ENCODE data around the gene ARFRP1.
A peak's percentile ranks its signal among the peaks of the same experiment; 100 is the strongest.

Gene ARFRP1

DNA sequence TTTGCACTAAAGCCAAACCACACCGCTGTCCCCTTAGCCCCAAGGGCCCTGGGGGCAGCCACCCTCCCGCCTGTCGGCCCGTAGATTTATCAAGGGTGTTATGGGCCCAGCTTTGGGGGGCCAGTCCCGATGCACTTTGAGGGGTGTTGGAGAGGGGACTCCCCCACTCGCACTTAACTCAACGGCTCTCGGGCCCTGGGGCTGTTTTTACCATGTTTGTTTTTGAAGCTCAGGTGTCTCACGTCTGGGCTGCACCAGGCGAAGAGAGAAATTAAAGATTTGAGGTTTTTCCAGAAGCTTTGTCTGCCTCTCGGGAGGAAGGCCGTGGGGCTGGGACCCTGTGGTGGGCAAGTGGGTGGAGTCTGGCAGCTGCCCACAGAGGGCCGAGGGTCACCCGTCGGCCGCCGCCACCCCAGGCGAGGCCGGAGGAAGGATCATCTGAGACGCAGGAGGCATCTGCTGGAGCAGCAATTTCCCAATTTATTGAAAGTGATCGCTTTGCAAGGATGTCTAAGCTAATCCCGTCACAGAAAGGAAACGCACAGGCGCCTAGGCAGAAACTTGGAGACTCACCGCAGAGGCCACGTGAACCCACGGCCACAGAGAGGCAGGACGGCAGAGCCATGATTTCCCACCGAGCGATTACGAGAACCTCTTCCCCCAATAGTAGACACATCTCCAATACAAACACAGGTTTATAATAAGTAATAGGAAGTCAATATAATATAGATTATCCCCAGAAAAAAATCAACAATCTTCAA lies 35.6 kb upstream of the ARFRP1 start:
- no peak for DNase-seq

DNA sequence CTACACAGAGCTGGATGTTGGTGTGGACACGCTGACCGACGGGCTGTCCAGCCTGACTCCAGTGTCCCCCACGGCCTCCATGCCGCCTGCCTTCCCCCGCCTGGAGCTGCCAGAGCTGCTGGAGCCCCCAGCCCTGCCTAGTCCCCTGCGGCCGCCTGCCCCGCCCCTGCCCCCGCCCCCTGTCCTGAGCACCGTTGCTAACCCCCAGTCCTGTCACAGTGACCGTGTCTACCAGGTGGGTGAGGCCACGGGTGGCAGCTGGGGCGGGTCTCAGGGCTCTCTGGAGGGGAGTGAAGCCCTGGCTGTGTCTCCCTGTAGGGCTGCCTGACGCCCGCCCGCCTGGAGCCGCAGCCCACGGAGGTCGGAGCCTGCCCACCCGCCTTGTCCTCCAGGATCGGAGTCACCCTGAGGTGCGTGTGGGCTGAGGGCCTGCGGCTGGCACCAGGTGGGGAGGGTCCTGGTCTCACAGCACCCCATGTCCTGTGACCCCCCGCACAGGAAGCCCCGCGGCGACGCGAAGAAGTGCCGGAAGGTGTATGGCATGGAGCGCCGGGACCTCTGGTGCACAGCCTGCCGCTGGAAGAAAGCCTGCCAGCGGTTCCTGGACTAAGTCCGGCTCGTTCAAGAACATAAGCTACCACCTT lies 34.7 kb upstream of the ARFRP1 start:
- DNase-seq: no peak

DNA sequence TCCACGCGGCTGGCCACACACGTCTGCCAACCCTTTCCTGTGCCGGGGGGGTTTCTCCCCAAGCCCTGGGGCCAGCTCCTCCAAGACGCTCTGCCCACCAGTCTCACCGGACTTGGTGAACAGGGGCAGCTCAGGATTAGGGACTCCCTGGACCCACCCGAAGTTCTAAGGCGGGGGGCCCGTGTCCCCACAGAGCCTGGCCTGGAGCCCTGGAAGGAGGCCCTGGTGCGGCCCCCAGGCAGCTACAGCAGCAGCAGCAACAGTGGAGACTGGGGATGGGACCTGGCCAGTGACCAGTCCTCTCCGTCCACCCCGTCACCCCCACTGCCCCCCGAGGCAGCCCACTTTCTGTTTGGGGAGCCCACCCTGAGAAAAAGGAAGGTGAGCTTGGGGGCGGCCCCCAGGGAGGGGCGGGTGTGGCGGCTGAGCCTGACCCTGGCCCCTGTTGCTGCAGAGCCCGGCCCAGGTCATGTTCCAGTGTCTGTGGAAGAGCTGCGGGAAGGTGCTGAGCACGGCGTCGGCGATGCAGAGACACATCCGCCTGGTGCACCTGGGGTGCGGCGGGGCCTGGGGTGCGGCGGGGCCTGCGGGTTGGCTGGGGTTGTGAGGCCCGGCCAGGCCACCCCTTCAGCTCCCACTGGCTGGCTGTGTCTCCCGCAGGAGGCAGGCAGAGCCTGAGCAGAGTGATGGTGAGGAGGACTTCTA lies 34.1 kb upstream of the ARFRP1 start:
- DNase-seq: no peak

DNA sequence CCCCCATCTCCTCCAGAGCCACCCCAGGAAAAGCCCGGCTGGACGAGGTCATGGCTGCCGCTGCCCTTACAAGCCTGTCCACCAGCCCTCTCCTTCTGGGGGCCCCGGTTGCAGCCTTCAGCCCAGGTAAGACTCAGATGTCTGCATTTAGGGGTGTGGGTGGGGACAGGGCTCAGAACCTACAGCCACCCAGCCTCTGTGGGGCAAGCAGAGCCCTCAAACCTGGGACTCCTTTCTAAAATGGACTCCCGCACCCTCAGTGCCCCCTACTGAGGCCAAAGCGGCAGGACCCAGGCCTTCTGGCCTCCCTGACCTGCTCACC lies 33.5 kb upstream of the ARFRP1 start:
- DNase-seq: no peak

DNA sequence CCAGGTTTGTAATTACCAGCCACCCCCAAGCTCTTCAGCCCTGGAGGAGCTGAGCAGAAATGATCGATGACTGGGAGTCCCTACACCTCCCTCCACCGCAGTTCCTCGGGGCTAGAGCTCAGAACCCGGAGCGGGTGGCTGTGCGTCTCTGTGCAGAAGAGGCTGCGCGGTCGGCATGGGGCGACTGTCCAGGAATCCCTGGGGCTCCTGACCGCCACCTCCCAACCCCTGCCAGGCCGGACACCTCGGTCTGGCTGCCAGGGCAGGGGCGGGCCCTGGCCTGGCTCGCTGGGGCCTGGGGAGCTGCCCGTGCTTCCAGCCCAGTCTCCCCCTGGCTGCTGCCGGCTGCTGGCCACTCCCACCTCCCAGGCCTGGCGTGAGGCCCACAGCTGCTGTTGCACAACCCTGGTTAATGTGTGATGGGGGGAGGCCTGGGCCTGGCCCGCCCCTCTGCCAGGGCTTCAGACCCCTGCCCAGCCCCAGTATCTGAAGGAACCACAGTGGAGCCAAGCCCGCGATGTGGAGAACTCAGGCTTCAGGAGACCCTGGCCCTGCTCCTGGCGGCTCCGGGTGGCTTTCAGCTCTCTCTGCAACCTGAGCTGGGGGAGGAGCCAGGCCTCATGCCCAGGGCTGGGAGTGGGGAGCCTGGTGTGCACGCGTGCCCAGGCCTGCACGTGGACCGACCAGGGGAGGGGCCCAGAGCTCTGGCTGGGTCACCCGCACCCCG lies 33.0 kb upstream of the ARFRP1 start:
- DNase-seq: peak; percentile 93

DNA sequence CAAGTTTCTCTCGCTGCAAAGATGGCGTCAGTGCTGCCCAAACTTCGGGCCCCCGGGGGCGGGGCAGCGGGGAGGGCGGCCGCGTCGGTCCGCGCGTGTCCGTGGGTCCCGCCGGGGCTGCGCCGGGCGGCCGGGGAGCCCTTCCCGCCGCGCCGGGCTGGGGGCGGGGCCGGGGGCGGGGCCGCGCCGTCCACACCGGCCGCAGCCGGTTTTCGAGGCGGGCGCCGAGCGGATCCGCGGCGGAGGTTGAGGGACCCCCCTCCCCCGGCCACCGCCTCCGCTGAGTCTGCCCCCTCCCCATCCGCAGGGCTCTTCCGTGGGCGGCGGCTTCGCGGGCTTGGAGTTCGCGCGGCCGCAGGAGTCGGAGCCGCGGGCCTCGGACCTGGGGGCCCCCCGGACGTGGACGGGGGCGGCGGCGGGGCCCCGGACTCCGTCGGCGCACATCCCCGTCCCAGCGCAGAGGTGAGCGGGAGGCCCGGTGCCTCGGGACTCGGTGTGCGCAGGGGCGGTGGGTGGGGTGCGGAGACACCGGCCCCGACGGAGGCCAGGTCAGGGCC lies 32.4 kb upstream of the ARFRP1 start:
- no peak for DNase-seq

DNA sequence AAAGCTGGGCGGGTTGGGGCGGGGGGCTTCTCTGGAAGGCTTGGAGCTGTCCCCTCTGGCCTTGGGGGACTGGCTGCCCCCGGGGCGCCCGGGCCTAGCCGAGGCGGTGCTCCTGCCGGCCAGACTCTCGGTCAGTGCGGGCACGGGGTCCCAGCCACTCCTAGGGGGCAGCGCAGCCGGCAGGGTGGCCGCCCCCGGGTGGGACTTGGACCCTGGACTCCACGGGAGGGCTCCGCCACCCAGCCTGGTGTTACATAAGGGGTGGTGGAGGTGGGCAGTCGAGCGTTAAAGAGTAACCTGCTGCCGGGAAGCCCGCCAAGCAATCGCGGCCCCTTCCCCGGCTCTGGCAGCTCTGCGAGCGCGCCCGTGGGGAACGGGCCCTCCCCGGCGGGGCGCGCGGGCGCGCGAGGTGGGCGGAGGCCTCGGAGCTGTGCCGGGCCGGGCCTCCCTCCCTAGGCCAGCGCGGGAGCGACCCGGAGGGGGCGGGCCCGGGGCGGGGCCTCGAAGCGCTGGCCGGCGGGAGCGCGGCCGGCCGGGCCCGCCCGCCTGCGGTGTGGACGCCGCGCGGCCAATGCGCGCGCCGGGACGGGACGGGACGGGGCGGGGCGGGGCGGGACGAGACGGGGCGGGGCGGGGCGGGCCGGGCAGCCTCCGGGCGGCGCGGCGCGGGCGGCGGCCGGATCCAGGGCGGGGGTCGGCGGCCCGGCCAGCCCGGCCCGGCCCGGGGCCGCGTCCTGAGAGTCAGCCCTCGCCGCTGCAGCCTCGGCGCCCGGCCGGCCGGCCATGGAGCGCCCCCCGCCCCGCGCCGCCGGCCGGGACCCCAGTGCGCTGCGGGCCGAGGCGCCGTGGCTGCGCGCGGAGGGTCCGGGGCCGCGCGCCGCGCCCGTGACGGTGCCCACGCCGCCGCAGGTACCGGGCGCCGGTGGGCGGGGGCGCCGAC lies 31.6 kb upstream of the ARFRP1 start, which contains the start of gene SLC2A4RG:
Gene SLC2A4RG (plus strand): TSS at position 647 of the 940 bp plus-strand sequence. CDS start 137 bp downstream, at position 784.
- DNase-seq: peak; percentile 38

DNA sequence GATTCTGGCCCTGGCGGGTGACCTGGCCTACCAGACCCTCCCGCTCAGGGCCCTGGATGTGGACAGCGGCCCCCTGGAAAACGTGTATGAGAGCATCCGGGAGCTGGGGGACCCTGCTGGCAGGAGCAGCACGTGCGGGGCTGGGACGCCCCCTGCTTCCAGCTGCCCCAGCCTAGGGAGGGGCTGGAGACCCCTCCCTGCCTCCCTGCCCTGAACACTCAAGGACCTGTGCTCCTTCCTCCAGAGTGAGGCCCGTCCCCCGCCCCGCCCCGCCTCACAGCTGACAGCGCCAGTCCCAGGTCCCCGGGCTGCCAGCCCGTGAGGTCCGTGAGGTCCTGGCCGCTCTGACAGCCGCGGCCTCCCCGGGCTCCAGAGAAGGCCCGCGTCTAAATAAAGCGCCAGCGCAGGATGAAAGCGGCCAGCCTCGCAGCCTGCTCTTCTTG lies 30.9 kb upstream of the ARFRP1 start:
- DNase-seq: no peak

DNA sequence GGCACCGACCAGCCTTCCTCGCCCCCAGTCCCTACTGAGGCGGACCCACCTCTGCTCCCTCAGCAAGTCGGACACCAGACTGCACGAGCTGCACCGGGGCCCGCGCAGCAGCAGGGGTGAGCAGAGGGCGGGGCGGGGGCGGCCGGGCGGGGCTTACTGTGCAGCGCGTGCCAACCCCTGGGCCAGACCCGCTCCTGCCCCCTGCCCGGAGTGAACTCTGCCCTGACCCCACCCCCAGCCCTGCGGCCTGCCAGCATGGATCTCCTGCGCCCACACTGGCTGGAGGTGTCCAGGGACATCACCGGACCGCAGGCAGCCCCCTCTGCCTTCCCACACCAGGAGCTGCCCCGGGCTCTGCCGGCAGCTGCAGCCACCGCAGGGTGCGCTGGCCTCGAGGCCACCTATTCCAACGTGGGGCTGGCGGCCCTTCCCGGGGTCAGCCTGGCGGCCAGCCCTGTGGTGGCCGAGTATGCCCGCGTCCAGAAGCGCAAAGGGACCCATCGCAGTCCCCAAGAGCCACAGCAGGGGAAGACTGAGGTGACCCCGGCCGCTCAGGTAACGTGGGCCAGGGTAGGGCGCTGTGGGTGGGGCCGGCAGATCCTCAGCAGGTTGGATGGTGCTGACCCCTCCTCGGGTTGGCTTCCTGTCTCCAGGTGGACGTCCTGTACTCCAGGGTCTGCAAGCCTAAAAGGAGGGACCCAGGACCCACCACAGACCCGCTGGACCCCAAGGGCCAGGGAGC lies 30.3 kb upstream of the ARFRP1 start:
- DNase-seq: no peak

DNA sequence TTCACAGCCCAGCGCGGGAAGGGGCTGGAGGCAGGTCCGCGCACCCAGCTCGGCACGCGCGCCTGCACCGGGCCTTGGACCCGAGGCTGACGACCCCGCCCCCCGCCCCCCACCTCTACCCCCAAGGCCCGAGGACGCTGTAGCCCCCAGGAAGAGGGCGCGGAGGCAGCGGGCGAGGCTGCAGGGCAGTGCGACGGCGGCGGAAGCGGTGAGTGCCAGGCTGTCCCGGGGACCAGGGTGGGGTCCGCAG lies 29.8 kb upstream of the ARFRP1 start:
- DNase-seq: no peak

DNA sequence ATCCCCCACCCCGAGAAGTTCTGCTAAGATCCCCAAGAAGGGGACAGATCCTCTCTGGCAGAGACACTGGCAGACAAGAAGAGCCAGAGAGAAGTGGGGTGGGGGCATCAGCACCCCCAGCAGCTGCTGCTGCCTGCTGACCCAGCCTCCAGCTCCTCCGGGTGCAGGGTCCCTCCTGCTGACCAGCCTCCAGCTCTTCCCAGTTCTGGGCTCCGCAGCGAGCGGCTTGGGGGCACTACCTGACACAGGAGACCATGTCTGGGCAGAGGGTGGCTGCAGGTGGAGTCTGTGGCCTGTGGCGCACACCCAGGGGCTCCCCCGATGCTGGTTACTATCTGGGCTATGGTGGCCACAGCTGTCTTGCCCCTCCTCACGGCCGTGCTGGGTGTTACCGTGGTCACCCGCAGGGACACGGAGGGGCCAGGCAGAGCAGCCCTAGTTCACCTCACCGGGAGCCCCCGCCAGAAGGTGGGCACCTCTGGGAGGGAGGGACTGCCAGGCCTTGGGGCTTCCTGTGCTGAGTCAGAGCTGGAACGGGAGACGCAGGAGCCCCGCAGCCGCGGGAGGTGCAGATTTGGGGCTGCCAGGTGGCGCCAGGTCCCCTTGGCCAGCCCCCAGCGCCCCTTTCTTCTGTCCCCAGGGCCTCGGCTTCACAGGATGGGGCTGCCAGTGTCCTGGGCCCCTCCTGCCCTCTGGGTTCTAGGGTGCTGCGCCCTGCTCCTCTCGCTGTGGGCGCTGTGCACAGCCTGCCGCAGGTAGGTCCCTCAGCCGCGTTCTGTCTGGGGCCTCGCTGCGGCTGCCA lies 29.3 kb upstream of the ARFRP1 start:
- no peak for DNase-seq

DNA sequence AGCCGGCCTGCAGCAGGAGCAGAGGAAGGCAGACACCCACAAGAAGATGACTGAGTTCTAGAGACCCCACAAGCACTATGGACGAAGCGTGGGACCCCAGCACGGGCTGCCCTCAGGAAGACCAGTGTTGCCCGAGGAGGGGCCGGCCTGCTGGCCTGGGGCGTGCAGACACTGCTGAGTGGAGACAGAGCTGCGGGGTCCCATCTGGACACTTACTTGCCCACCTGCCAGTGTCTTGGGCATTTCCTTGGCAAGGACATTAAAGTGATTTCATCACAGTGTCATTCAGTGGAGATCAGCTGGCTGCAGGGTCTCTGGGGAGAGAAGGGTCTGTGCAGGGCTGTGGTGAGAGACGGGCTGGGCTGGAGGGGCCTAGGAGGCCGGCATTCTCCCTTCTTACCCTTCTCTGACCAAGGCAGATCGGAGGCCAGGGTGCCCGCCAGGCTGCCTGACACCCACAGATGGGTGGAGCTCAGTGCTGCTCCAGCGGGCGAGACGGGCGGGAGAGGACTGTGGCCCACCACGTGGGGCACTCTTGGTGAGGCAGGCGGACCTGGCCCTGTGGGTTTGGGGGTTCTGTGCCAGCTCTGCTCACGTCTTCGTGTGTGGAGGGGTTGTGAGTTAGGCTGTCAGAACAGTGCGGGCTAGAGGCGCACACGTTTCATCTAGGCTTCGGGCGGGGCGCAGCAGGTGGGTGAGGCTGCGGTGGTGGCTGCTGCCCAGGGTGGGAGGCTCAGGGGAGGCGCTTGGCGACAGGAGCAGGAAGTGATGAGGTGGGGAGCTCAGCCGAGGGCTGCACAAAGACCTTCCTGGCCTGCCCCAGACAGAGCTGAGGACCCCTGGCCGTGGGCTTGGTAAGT lies 28.3 kb upstream of the ARFRP1 start, which contains the start of gene LIME1:
Gene LIME1 (plus strand): TSS at position 806 of the 860 bp plus-strand sequence. CDS start 886 bp downstream, outside the sequence.
- no peak for DNase-seq

DNA sequence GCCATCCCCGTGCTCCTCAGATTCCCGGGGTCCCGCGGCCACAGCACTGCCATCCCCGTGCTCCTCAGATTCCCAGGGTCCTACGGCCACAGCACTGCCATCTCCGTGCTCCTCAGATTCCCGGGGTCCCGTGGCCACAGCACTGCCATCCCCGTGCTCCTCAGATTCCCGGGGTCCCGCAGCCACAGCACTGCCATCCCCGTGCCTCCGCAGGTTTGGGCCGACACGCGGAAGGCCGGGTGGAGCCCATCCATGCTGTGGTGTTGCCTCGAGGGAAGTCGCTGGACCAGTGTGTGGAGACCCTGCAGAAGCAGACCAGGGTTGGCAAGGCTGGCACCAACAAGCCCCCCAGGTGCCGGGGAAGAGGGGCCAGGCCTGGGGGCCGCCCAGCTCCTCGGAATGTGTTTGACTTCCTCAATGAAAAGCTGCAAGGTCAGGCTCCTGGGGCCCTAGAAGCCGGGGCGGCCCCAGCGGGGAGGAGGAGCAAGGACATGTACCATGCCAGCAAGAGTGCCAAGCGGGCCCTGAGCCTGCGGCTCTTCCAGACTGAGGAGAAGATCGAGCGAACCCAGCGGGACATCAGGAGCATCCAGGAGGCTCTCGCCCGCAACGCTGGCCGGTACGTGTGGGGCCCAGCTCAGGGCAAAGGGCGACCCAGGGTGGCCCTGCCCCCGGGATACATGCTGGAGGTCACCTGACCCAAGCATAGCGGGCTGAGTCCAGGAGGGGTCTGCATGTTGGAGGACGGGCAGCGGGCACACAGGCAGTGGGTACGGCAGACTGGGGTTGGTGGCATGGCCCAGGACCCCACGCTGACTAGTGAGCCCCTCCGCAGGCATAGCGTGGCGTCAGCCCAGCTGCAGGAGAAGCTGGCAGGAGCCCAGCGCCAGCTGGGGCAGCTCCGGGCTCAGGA lies 27.4 kb upstream of the ARFRP1 start:
- DNase-seq: no peak

DNA sequence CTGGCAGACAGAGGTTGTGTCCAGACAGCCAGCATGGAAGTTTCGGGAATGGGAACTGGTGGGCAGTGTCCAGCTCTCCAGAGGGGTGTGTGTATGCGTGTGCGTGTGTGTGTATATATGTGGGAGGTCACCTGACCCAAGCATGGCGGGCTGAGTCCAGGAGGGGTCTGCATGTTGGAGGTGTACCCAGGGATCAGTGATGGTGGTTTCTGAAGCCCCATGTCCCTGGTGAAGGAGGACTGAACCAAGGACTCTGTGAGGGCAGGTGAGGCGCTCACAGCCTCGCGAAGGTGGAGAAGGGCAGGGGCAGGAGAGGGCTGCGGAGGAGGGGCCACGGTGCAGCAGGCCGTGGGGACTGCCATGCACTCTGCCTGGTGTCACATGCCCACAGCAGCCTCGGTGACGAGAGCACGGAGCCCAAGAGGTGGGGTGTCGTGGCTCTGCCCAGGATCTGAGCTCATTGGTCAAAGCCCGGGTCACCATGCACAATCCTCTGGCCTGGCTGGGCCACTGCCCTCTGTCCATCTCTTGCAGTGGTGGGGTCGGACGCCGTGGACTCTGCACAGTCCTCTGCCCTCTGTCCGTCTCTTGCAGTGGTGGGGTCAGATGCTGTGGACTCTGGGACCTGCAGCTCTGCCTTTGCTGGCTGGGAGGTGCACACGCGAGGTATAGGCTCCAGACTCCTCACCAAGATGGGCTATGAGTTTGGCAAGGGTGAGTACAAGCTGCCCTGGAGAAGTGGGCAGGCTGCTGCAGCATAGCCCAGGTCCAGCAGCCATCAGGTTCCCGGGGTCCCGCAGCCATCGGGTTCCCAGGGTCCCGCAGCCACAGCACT lies 26.6 kb upstream of the ARFRP1 start:
- no peak for DNase-seq

DNA sequence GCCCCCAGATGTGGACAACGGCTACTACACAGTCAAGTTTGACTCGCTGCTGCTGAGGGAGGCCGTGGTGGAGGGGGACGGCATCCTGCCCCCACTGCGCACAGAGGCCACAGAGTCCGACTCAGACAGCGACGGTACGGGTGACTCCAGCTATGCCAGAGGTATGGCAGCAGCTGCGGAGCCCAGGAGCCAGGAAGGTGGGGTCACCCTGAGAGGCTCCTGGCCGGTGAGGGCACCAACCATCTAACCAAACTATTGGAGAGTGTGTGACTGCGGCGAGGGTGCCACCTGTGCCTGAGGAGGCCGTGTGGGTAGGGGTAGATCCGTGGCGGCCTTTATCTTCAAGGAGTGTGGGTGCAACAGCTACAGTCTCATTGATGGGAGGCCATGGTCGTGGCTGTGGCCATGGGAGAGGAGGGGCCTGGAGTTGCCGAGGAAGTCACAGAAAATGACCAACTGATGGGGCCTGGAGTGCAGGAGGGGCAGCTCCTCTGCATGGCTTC lies 25.9 kb upstream of the ARFRP1 start:
- no peak for DNase-seq

DNA sequence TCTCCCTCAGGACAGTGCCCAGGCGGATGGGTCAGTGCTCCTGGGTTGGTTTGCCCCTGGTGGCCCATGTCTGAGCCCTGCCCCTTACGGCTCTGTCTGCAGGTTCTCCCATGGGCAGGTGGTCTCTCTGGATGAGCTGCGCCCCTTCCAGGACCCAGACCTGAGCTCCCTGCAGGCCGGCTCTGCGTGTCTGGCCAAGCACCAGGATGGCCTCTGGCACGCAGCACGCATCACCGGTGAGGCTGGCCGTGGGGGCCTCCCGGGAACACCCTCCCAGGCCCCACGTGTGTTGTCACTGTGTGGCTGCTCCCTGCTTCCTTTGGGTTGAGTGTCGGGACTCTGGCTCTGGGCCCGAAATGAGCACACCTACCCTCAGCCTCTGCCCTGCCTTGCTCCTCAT lies 25.3 kb upstream of the ARFRP1 start:
- DNase-seq: no peak

Measured in DMS79 treated with DMSO at 0.1 percent for 48 hours (cell line).